HepG2 (cell line): Measurements from ENCODE around the gene SIAE. TPM values are rescaled to one million over a fixed set of nuclear protein-coding genes. Genes with fewer than 3 reads are reported as not detected.

Experiments
- EEA1 ChIP-seq: sonication (generic); formaldehyde crosslinking; IDR thresholded peaks from 2 replicates; pipeline ENCODE4 v1.5.1; 2020; ENCODE audit warnings: mild to moderate bottlenecking, missing genetic modification reagents, borderline replicate concordance
- FOXA3 ChIP-seq: IDR thresholded peaks from 2 replicates; pipeline ENCODE4 v1.6.1; 2016; ENCODE audit warnings: missing genetic modification reagents, missing compliant biosample characterization
- KLF9 ChIP-seq: IDR thresholded peaks from 2 replicates; pipeline ENCODE4 v1.6.1; 2016; ENCODE audit warnings: low read depth
- MYC ChIP-seq: sonication (generic); formaldehyde crosslinking; IDR thresholded peaks from 2 replicates; pipeline ENCODE4 v1.9.0; 2021; ENCODE audit warnings: missing genetic modification reagents, borderline replicate concordance
- NONO ChIP-seq, 2 experiments: fragments of 450-650 bp in 1 of 2; sonication (generic) in 1 of 2; formaldehyde crosslinking in 1 of 2; IDR thresholded peaks in 1 of 2; conservative IDR thresholded peaks in 1 of 2; 2 replicates each; pipeline versions ENCODE4 v1.6.1 to v1.8.0; 2017 to 2022; ENCODE audit warnings: mild to moderate bottlenecking in 1 of 2, missing genetic modification reagents in 1 of 2, moderate library complexity in 1 of 2
- POGZ ChIP-seq: sonication (generic); formaldehyde crosslinking; IDR thresholded peaks from 2 replicates; pipeline ENCODE4 v1.4.0; 2020; ENCODE audit warnings: mild to moderate bottlenecking, missing genetic modification reagents
- RBFOX2 ChIP-seq: fragments of 200-400 bp; formaldehyde crosslinking; IDR thresholded peaks from 2 replicates; pipeline ENCODE4 v1.6.1; 2017; ENCODE audit warnings: low read depth, mild to moderate bottlenecking, low read length
- THAP11 ChIP-seq: IDR thresholded peaks from 2 replicates; pipeline ENCODE4 v1.6.1; 2016; ENCODE audit warnings: missing biosample characterization, missing genetic modification reagents
- THRA ChIP-seq: sonication (generic); formaldehyde crosslinking; IDR thresholded peaks from 2 replicates; pipeline ENCODE4 v1.4.0; 2020; ENCODE audit warnings: missing genetic modification reagents, borderline replicate concordance
- YEATS2 ChIP-seq: sonication (generic); formaldehyde crosslinking; IDR thresholded peaks from 2 replicates; pipeline ENCODE4 v1.4.0; 2020; ENCODE audit warnings: missing genetic modification reagents, borderline replicate concordance
- ZNF784 ChIP-seq: sonication (generic); formaldehyde crosslinking; IDR thresholded peaks from 2 replicates; pipeline ENCODE4 v1.5.1; 2020; ENCODE audit warnings: missing genetic modification reagents, mild to moderate bottlenecking, borderline replicate concordance
- ZSCAN9 ChIP-seq: IDR thresholded peaks from 2 replicates; pipeline ENCODE4 v1.6.1; 2016; ENCODE audit warnings: borderline replicate concordance
- polyA plus RNA-seq, 8 experiments: library from polyadenylated mRNA; depleted of rRNA in 3 of 8; stranded (reverse) in 7 of 8; unstranded in 1 of 8; fragments of >200 nt; fragmentation: Illumina TruSeq in 4 of 8; extraction: Trizol in 4 of 8; gene quantifications; 2 replicates each; pipeline versions ENCODE4 v1.2.1 to v1.2.3, GENCODE V29; 2011 to 2016; ENCODE audit warnings: low read depth in 4 of 8, missing spikeins in 1 of 8, mixed read lengths in 1 of 8; ENCODE audit not compliant: insufficient read depth in 1 of 8
- total RNA-seq, 5 experiments: library from RNA; depleted of rRNA; stranded (reverse); fragments of >200 nt; fragmentation: Illumina TruSeq; extraction: Trizol; gene quantifications; 2 replicates each; pipeline ENCODE4 v1.2.3, GENCODE V29; 2016; ENCODE audit warnings: low read depth in 1 of 5
- TF ChIP-seq, protein P1 (sequence below): fragments of 450-650 bp; IDR thresholded peaks from 2 replicates; pipeline ENCODE4 v1.6.1; 2016
- TF ChIP-seq, protein P2 (sequence below): sonication (generic); formaldehyde crosslinking; IDR thresholded peaks from 2 replicates; pipeline ENCODE4 v1.4.0; 2020; ENCODE audit warnings: low read depth, missing genetic modification reagents
- TF ChIP-seq, protein P3 (sequence below): sonication (generic); IDR thresholded peaks from 2 replicates; pipeline ENCODE4 v1.6.1; 2016; ENCODE audit warnings: low read depth, borderline replicate concordance
- TF ChIP-seq, protein P4 (sequence below): sonication (generic); formaldehyde crosslinking; IDR thresholded peaks from 2 replicates; pipeline ENCODE4 v1.5.0; 2020; ENCODE audit warnings: missing genetic modification reagents

The SIAE gene
- total and polyA plus RNA-seq, 2 of the 13 experiments (the other 11 are each of a cell fraction or from before 2014, with no cell fraction given), result 7.0 to 22.4 TPM

DNA sequence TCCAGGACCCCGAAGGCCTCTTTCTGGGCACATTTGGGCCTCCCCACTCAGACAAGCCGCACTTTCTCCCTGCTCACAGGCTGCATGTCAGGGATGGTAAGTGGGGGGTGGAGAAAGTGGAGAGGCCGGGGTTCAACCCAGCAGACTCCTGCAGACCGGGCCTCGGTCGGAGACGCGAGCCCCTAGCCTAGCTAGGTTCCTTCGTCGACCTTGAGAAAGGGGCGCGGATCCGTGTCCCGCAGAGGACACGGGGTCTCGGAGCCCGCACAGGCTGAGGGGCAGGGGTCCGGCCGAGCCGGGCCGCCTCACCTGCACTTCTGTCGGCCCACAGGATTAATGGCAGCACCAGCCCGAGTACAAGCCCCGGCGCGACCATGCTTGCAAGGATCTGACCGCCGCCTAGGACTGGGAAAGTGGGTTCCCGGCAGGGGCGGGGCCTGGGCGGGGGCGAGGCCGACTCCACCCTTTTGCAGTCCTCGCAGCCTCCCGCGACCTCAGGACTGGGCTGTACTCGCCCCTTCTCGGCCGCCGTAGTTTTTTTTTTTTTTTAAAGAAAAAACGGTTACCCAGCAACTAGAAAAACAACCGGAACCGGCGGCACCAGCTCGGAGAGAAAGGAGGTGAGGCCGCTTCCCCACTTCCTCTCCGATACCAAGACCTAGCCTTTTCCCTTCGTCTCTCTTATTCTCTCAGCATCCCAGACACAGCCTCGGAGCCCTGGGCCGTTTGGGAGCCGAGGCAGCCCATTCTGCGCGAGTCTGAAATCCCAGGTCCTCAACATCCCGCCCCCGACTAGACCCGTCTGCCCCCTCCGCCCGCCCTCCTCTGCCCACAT lies at the start of gene SIAE, which contains the start of gene SPA17 (continued):
- TF ChIP-seq RBFOX2, result peak; percentile 85
- TF ChIP-seq, protein P1, sequence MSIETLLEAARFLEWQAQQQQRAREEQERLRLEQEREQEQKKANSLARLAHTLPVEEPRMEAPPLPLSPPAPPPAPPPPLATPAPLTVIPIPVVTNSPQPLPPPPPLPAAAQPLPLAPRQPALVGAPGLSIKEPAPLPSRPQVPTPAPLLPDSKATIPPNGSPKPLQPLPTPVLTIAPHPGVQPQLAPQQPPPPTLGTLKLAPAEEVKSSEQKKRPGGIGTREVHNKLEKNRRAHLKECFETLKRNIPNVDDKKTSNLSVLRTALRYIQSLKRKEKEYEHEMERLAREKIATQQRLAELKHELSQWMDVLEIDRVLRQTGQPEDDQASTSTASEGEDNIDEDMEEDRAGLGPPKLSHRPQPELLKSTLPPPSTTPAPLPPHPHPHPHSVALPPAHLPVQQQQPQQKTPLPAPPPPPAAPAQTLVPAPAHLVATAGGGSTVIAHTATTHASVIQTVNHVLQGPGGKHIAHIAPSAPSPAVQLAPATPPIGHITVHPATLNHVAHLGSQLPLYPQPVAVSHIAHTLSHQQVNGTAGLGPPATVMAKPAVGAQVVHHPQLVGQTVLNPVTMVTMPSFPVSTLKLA, result no peak
- peak; percentile 64; the same call in 1 of the 2 replicates for TF ChIP-seq THAP11 (CRISPR knock-in tag)
- 0 out of 2 replicates have a peak, but pooled peaks have one; percentile 18 for TF ChIP-seq ZNF784 (CRISPR knock-in tag)
- peak; percentile 80 for TF ChIP-seq THRA
- 0 out of 2 replicates have a peak, but pooled peaks have one; percentile 22 for TF ChIP-seq KLF9
- TF ChIP-seq, protein P2, sequence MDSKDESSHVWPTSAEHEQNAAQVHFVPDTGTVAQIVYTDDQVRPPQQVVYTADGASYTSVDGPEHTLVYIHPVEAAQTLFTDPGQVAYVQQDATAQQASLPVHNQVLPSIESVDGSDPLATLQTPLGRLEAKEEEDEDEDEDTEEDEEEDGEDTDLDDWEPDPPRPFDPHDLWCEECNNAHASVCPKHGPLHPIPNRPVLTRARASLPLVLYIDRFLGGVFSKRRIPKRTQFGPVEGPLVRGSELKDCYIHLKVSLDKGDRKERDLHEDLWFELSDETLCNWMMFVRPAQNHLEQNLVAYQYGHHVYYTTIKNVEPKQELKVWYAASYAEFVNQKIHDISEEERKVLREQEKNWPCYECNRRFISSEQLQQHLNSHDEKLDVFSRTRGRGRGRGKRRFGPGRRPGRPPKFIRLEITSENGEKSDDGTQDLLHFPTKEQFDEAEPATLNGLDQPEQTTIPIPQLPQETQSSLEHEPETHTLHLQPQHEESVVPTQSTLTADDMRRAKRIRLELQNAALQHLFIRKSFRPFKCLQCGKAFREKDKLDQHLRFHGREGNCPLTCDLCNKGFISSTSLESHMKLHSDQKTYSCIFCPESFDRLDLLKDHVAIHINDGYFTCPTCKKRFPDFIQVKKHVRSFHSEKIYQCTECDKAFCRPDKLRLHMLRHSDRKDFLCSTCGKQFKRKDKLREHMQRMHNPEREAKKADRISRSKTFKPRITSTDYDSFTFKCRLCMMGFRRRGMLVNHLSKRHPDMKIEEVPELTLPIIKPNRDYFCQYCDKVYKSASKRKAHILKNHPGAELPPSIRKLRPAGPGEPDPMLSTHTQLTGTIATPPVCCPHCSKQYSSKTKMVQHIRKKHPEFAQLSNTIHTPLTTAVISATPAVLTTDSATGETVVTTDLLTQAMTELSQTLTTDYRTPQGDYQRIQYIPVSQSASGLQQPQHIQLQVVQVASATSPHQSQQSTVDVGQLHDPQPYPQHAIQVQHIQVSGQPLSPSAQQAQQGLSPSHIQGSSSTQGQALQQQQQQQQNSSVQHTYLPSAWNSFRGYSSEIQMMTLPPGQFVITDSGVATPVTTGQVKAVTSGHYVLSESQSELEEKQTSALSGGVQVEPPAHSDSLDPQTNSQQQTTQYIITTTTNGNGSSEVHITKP (CRISPR knock-in tag), result peak; percentile 95
- TF ChIP-seq, protein P3, sequence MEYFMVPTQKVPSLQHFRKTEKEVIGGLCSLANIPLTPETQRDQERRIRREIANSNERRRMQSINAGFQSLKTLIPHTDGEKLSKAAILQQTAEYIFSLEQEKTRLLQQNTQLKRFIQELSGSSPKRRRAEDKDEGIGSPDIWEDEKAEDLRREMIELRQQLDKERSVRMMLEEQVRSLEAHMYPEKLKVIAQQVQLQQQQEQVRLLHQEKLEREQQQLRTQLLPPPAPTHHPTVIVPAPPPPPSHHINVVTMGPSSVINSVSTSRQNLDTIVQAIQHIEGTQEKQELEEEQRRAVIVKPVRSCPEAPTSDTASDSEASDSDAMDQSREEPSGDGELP, result peak; percentile 47; the same call in 1 of the 2 replicates
- TF ChIP-seq MYC (CRISPR knock-in tag), result peak; percentile 39; the same call in 1 of the 2 replicates
- TF ChIP-seq NONO (IDR thresholded peaks at IDR 0.05), result no peak
- peak; percentile 84 for TF ChIP-seq NONO (CRISPR knock-in tag; conservative IDR thresholded peaks at IDR 0.05)
- TF ChIP-seq ZSCAN9 (CRISPR knock-in tag), result peak; percentile 65; the same call in 1 of the 2 replicates
- TF ChIP-seq, protein P4, sequence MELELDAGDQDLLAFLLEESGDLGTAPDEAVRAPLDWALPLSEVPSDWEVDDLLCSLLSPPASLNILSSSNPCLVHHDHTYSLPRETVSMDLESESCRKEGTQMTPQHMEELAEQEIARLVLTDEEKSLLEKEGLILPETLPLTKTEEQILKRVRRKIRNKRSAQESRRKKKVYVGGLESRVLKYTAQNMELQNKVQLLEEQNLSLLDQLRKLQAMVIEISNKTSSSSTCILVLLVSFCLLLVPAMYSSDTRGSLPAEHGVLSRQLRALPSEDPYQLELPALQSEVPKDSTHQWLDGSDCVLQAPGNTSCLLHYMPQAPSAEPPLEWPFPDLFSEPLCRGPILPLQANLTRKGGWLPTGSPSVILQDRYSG (CRISPR knock-in tag), result no peak
- peak; percentile 9; the same call in 1 of the 2 replicates for TF ChIP-seq FOXA3
- 0 out of 2 replicates have a peak, but pooled peaks have one; percentile 27 for TF ChIP-seq EEA1 (CRISPR knock-in tag)
- TF ChIP-seq POGZ (CRISPR knock-in tag), result peak; percentile 85
- peak; percentile 80; the same call in 1 of the 2 replicates for TF ChIP-seq YEATS2
